H9 (cell line): Measurements from ENCODE around the gene FAM32A. TPM values are rescaled to one million over a fixed set of nuclear protein-coding genes. Genes with fewer than 3 reads are reported as not detected.

Experiments used
- DNase-seq: peaks from one replicate; pipeline ENCODE4 v3.0.0-alpha.2; 2017
- H2AFZ ChIP-seq: one replicate; pipeline ENCODE4 v1.6.1; 2013; ENCODE audit warnings: mild to moderate bottlenecking, low read length, control low read depth, moderate library complexity
- H2AK5ac ChIP-seq: 2 replicates; pipeline ENCODE4 v1.6.1; 2013; ENCODE audit warnings: low read length, control low read depth, mixed read lengths; ENCODE audit not compliant: insufficient read length
- H2BK120ac ChIP-seq: one replicate; pipeline ENCODE4 v1.6.1; 2013; ENCODE audit warnings: low read depth, mild to moderate bottlenecking, low read length, control low read depth, inconsistent platforms; ENCODE audit not compliant: poor library complexity, severe bottlenecking
- H2BK12ac ChIP-seq: 2 replicates; pipeline ENCODE4 v1.6.1; 2013; ENCODE audit warnings: low read length, control low read depth, mixed read lengths, low read depth; ENCODE audit not compliant: insufficient read length
- H2BK15ac ChIP-seq: 2 replicates; pipeline ENCODE4 v1.6.1; 2013; ENCODE audit warnings: low read depth, low read length, control low read depth
- H2BK20ac ChIP-seq: one replicate; pipeline ENCODE4 v1.6.1; 2013; ENCODE audit warnings: low read depth, mild to moderate bottlenecking, low read length, control low read depth, inconsistent platforms; ENCODE audit not compliant: poor library complexity, severe bottlenecking
- H2BK5ac ChIP-seq: 2 replicates; pipeline ENCODE4 v1.6.1; 2013; ENCODE audit warnings: low read length, control low read depth, mixed read lengths; ENCODE audit not compliant: insufficient read length
- H3K14ac ChIP-seq: 2 replicates; pipeline ENCODE4 v1.6.1; 2013; ENCODE audit warnings: low read length, control low read depth; ENCODE audit not compliant: insufficient read depth
- H3K18ac ChIP-seq: 2 replicates; pipeline ENCODE4 v1.6.1; 2013; ENCODE audit warnings: low read depth, mild to moderate bottlenecking, mixed read lengths, low read length, control low read depth; ENCODE audit not compliant: insufficient read length
- H3K23ac ChIP-seq: 2 replicates; pipeline ENCODE4 v1.6.1; 2013; ENCODE audit warnings: low read length, control low read depth, mixed read lengths, low read depth; ENCODE audit not compliant: insufficient read length
- H3K23me2 ChIP-seq: 2 replicates; pipeline ENCODE4 v1.6.1; 2013; ENCODE audit warnings: low read depth, mild to moderate bottlenecking, mixed read lengths, low read length, control low read depth; ENCODE audit not compliant: insufficient read length, poor library complexity, severe bottlenecking
- H3K27ac ChIP-seq: 2 replicates; pipeline ENCODE4 v1.5.1; 2013; ENCODE audit warnings: low read length, control low read depth, mixed read lengths, low read depth; ENCODE audit not compliant: insufficient read length
- H3K27me3 ChIP-seq: 2 replicates; pipeline ENCODE4 v1.6.1; 2013; ENCODE audit warnings: low read length, control low read depth, inconsistent platforms; ENCODE audit not compliant: insufficient read depth
- H3K4ac ChIP-seq: 2 replicates; pipeline ENCODE4 v1.6.1; 2013; ENCODE audit warnings: low read depth, mild to moderate bottlenecking, control low read depth, inconsistent platforms, low read length, moderate library complexity
- H3K4me1 ChIP-seq: 2 replicates; pipeline ENCODE4 v1.6.1; 2013; ENCODE audit warnings: low read length, control low read depth, inconsistent platforms; ENCODE audit not compliant: insufficient read depth
- H3K4me2 ChIP-seq: 2 replicates; pipeline ENCODE4 v1.6.1; 2013; ENCODE audit warnings: low read length, control low read depth, mixed read lengths; ENCODE audit not compliant: insufficient read length, insufficient read depth
- H3K56ac ChIP-seq: 2 replicates; pipeline ENCODE4 v1.6.1; 2013; ENCODE audit warnings: low read depth, mild to moderate bottlenecking, mixed read lengths, low read length, control low read depth; ENCODE audit not compliant: insufficient read length
- H3K79me1 ChIP-seq: 2 replicates; pipeline ENCODE4 v1.6.1; 2013; ENCODE audit warnings: low read depth, mild to moderate bottlenecking, moderate library complexity, low read length, control low read depth, inconsistent platforms; ENCODE audit not compliant: insufficient read depth, poor library complexity, severe bottlenecking
- H3K79me2 ChIP-seq: 2 replicates; pipeline ENCODE4 v1.6.1; 2013; ENCODE audit warnings: low read length, control low read depth, inconsistent platforms; ENCODE audit not compliant: insufficient read depth
- H3K9ac ChIP-seq: 2 replicates; pipeline ENCODE4 v1.6.1; 2013; ENCODE audit warnings: low read length, control low read depth, mixed read lengths; ENCODE audit not compliant: insufficient read length; ENCODE audit errors: extremely low read depth
- H3K9me3 ChIP-seq: one replicate; pipeline ENCODE4 v1.6.1; 2013; ENCODE audit warnings: low read depth, low read length, inconsistent platforms; ENCODE audit not compliant: control insufficient read depth
- H3T11ph ChIP-seq: one replicate; pipeline ENCODE4 v1.6.1; 2013; ENCODE audit warnings: mild to moderate bottlenecking, low read length, control low read depth, inconsistent platforms
- H4K20me1 ChIP-seq: one replicate; pipeline ENCODE4 v1.6.1; 2013; ENCODE audit not compliant: control insufficient read depth, insufficient read length, insufficient read depth
- H4K5ac ChIP-seq: 2 replicates; pipeline ENCODE4 v1.6.1; 2013; ENCODE audit warnings: low read depth, mild to moderate bottlenecking, mixed read lengths, low read length, control low read depth; ENCODE audit not compliant: insufficient read length
- H4K8ac ChIP-seq: replicated peaks from 2 replicates; pipeline ENCODE4 v1.6.1; 2013; ENCODE audit warnings: low read length, control low read depth, mixed read lengths, low read depth; ENCODE audit not compliant: insufficient read length
- H4K91ac ChIP-seq: 2 replicates; pipeline ENCODE4 v1.6.1; 2013; ENCODE audit warnings: low read depth, mild to moderate bottlenecking, moderate library complexity, mixed read lengths, low read length, control low read depth; ENCODE audit not compliant: insufficient read length
- H3K27ac Mint-ChIP-seq, 3 experiments: 2 replicates in 2 of 3; 3 replicates in 1 of 3; pipeline ENCODE4 v1.8.0; 2020 to 2021; ENCODE audit warnings: mixed read lengths in 3 of 3, mild to moderate bottlenecking in 1 of 3, moderate library complexity in 1 of 3
- H3K27me3 Mint-ChIP-seq: 2 replicates; pipeline ENCODE4 v1.8.0; 2021; ENCODE audit warnings: low read depth, mild to moderate bottlenecking, moderate library complexity, mixed read lengths
- H3K36me3 Mint-ChIP-seq, 3 experiments: 2 replicates in 2 of 3; 3 replicates in 1 of 3; pipeline ENCODE4 v1.8.0; 2020 to 2021; ENCODE audit warnings: low read depth in 3 of 3, mixed read lengths in 3 of 3; ENCODE audit not compliant: insufficient read depth in 1 of 3
- H3K4me1 Mint-ChIP-seq, 2 experiments: 2 replicates each; pipeline ENCODE4 v1.8.0; 2020; ENCODE audit warnings: mixed read lengths in 2 of 2
- H3K4me3 Mint-ChIP-seq, 2 experiments: 2 replicates in 1 of 2; 3 replicates in 1 of 2; pipeline ENCODE4 v1.8.0; 2020 to 2021; ENCODE audit warnings: mild to moderate bottlenecking in 2 of 2, mixed read lengths in 2 of 2, moderate library complexity in 1 of 2
- H3K9me3 Mint-ChIP-seq, 2 experiments: 2 replicates in 1 of 2; 3 replicates in 1 of 2; pipeline ENCODE4 v1.8.0; 2020; ENCODE audit warnings: mild to moderate bottlenecking in 2 of 2, mixed read lengths in 2 of 2, moderate library complexity in 1 of 2
- CTCF ChIP-seq: fragments of 200-600 bp; sonication (generic); conservative IDR thresholded peaks from 3 replicates; pipeline ENCODE4 v1.8.0; 2021; ENCODE audit warnings: antibody characterized with exemption, mild to moderate bottlenecking
- whole genome bisulfite sequencing: extraction: QIAGEN DNeasy Blood & Tissue Kit; methylation state at CpG from one replicate; pipeline ENCODE4 v1.1.7; 2013; ENCODE audit warnings: missing lambda C conversion rate, low lambda C conversion rate, mixed read lengths; ENCODE audit not compliant: insufficient read length; ENCODE audit errors: extremely low coverage; 5-methylcytosine and 5-hydroxymethylcytosine counted together
- total RNA-seq: library from RNA; stranded (reverse); gene quantifications from 2 replicates; pipeline ENCODE4 v1.2.1, GENCODE V29; 2021

Gene FAM32A
- total RNA-seq, 1 experiment from 2014 or later: 91.9 TPM

- Histone ChIP-seq H3K14ac (no peak within 1 kb of the TSS), H3K27me3 (no peaks in the 10 kb centered on the region), H2BK120ac (no peak within 1 kb of the TSS), H3K4ac (no peak within 1 kb of the TSS), H3K9ac (peak within 1 kb of the TSS; percentile 57), H4K20me1 (no peaks in the 10 kb centered on the region), H4K8ac (no peak within 1 kb of the TSS), H3K79me2 (no peaks in the 10 kb centered on the region), H3K23ac (no peak within 1 kb of the TSS), H2AK5ac (no peak within 1 kb of the TSS), H3K23me2 (peaks cover 2% of the 10 kb centered on the region), H2BK20ac (no peak within 1 kb of the TSS), H2BK15ac (no peak within 1 kb of the TSS), H3K4me2 (peak within 1 kb of the TSS; percentile 70), H3K56ac (no peak within 1 kb of the TSS), H3K9me3 (no peaks in the 10 kb centered on the region), H3K27ac (no peak within 1 kb of the TSS), H3T11ph (no peak within 1 kb of the TSS), H3K79me1 (no peaks in the 10 kb centered on the region), H2BK5ac (no peak within 1 kb of the TSS), H3K18ac (no peak within 1 kb of the TSS), H2AFZ (no peak within 1 kb of the TSS), H4K91ac (no peak within 1 kb of the TSS), H3K4me1 (no peaks in the 10 kb centered on the region; the same call in 1 of the 2 replicates), H2BK12ac (no peak within 1 kb of the TSS), H4K5ac (no peak within 1 kb of the TSS)
- Mint-ChIP-seq H3K27ac (peak within 1 kb of the TSS in 2 of 3 experiments; percentile 78 to 93; a peak in 4 of 7 replicates), H3K4me3 (peak within 1 kb of the TSS; percentile 76 to 88), H3K4me1 (peaks cover 15 to 17% of the 10 kb centered on the region in 2 experiments), H3K27me3 (no peaks in the 10 kb centered on the region), H3K9me3 (no peaks in the 10 kb centered on the region), H3K36me3 (peaks cover 0 to 6% (median 4%) of the 10 kb centered on the region in 3 experiments; a peak in 2 of 7 replicates)
- DNase-seq: peak; percentile 98
- no peak for TF ChIP-seq CTCF
- no CpG with 5 or more reads among the region's 65 CpGs for WGBS
Observed at GRCh38 chr19:16197622-16198369, 12.6 kb downstream of the FAM32A start, which contains the start of gene AP1M1. Gene AP1M1, plus strand, starts transcription at chr19:16197911. Its CDS starts 116 bp downstream, at chr19:16198027.
